HG03469 (cell line): ENCODE measurements around the gene EGFL8.

Source experiments
- ATAC-seq: cut with Tn5 transposase; IDR thresholded peaks from one replicate; pipeline ENCODE4 v1.9.1; 2021; ENCODE audit warnings: mild to moderate bottlenecking, moderate library complexity, moderate number of reproducible peaks; ENCODE audit not compliant: unreplicated experiment

Gene EGFL8

GRCh38 chr6:32146287-32146686 is 18.1 kb upstream of the EGFL8 start:
- ATAC-seq = no peak

GRCh38 chr6:32146687-32147086 is 17.7 kb upstream of the EGFL8 start:
- no peak for ATAC-seq

- no peak for ATAC-seq
These were observed 16.8 kb upstream of the EGFL8 start for GRCh38 chr6:32147401-32148132.

GRCh38 chr6:32148289-32149091 is 15.9 kb upstream of the EGFL8 start:
- no peak for ATAC-seq

- no peak for ATAC-seq
These were observed 15.2 kb upstream of the EGFL8 start for GRCh38 chr6:32149092-32149755.

GRCh38 chr6:32149932-32150870 is 14.2 kb upstream of the EGFL8 start:
- no peak for ATAC-seq

GRCh38 chr6:32151181-32151862 is 13.1 kb upstream of the EGFL8 start:
- ATAC-seq = no peak

- no peak for ATAC-seq
These were observed 12.3 kb upstream of the EGFL8 start, which contains the start of gene PRRT1 for GRCh38 chr6:32151863-32152768. PRRT1 (minus strand) TSS chr6:32151939; CDS start chr6:32151827, 112 bp downstream.

- ATAC-seq = no peak
These were observed 11.4 kb upstream of the EGFL8 start for GRCh38 chr6:32152769-32153563.

- ATAC-seq = no peak
These were observed 10.6 kb upstream of the EGFL8 start, which contains the start of gene PPT2 for GRCh38 chr6:32153564-32154513. PPT2 (plus strand) TSS chr6:32154141; CDS start chr6:32154595, 454 bp downstream.

GRCh38 chr6:32154514-32155161 is 9.8 kb upstream of the EGFL8 start:
- ATAC-seq = no peak

GRCh38 chr6:32156891-32157290 is 7.5 kb upstream of the EGFL8 start:
- no peak for ATAC-seq

GRCh38 chr6:32158052-32158451 is 6.3 kb upstream of the EGFL8 start:
- no peak for ATAC-seq

GRCh38 chr6:32163559-32164258 is 686 bp upstream of the EGFL8 start:
- no peak for ATAC-seq

- no peak for ATAC-seq
These were observed 2.1 kb downstream of the EGFL8 start for GRCh38 chr6:32166411-32167061.
